ENCODE data around the gene DSC2.

DNA sequence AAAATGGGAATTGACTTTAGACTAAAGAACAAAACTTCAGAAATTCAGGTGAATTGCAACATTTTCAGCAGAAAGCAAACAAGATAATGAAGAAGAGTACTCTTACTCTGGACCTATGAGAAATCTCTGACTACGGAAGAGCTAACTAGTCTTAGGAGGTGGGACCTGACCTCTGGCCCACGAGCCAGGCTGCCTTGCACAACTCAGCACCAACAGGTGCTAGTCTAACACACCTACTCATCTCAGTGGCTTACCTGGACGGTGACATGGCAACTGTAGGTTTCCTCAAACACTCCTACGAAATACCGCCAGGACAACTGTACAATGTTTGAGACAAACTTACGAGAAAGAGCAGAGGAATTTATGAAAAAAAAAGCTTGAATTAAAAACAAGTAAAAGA lies 56.6 kb downstream of the DSC2 start:
- TF ChIP-seq, protein P1, sequence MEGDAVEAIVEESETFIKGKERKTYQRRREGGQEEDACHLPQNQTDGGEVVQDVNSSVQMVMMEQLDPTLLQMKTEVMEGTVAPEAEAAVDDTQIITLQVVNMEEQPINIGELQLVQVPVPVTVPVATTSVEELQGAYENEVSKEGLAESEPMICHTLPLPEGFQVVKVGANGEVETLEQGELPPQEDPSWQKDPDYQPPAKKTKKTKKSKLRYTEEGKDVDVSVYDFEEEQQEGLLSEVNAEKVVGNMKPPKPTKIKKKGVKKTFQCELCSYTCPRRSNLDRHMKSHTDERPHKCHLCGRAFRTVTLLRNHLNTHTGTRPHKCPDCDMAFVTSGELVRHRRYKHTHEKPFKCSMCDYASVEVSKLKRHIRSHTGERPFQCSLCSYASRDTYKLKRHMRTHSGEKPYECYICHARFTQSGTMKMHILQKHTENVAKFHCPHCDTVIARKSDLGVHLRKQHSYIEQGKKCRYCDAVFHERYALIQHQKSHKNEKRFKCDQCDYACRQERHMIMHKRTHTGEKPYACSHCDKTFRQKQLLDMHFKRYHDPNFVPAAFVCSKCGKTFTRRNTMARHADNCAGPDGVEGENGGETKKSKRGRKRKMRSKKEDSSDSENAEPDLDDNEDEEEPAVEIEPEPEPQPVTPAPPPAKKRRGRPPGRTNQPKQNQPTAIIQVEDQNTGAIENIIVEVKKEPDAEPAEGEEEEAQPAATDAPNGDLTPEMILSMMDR (IDR thresholded peaks at IDR 0.05) = no peak
- TF ChIP-seq POLR2AphosphoS5 (IDR thresholded peaks at IDR 0.05) = no peak
